Loucy (cell line): ENCODE measurements around the gene SDC1.

Source experiments
- EZH2phosphoT487 ChIP-seq: fragments of 200-600 bp; IDR thresholded peaks from 2 replicates; pipeline ENCODE4 v1.6.1; 2018; ENCODE audit warnings: antibody characterized with exemption, mild to moderate bottlenecking, moderate library complexity, borderline replicate concordance
- TF ChIP-seq, protein P1 (sequence below): fragments of 200-600 bp; sonication (generic); conservative IDR thresholded peaks from 2 replicates; pipeline ENCODE4 v1.5.1; 2014; ENCODE audit warnings: mild to moderate bottlenecking, antibody characterized with exemption, low read length

DNA sequence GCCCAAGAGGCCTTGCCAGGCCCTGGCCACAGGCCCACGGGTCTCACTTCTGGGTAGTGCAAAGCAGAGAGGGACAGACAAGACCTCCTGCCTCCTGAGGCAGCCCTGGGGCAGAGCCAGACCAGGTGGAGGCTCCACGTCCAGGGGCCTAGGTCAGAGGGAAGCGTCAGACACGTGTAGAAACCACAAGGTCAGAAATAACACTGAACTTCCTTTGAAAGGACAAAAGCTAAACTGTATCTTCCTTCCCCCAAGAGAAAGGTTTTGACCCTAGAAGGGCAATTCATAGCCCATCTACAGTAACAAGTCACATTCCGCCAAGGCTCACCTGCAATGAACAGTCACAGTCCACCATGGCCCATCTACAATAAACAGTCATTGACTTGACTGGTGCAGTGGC is 17.9 kb downstream of the SDC1 start:
- TF ChIP-seq, protein P1, sequence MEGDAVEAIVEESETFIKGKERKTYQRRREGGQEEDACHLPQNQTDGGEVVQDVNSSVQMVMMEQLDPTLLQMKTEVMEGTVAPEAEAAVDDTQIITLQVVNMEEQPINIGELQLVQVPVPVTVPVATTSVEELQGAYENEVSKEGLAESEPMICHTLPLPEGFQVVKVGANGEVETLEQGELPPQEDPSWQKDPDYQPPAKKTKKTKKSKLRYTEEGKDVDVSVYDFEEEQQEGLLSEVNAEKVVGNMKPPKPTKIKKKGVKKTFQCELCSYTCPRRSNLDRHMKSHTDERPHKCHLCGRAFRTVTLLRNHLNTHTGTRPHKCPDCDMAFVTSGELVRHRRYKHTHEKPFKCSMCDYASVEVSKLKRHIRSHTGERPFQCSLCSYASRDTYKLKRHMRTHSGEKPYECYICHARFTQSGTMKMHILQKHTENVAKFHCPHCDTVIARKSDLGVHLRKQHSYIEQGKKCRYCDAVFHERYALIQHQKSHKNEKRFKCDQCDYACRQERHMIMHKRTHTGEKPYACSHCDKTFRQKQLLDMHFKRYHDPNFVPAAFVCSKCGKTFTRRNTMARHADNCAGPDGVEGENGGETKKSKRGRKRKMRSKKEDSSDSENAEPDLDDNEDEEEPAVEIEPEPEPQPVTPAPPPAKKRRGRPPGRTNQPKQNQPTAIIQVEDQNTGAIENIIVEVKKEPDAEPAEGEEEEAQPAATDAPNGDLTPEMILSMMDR, result no peak
- no peak for TF ChIP-seq EZH2phosphoT487
